Measurements from ENCODE around the gene ACOT11. TPM values are rescaled to one million over a fixed set of nuclear protein-coding genes. Genes with fewer than 3 reads are reported as not detected.

Gene ACOT11
- total RNA-seq, 4 donors from 2014 or later, result 6.9 to 19.1 (median 13.4) TPM

DNA sequence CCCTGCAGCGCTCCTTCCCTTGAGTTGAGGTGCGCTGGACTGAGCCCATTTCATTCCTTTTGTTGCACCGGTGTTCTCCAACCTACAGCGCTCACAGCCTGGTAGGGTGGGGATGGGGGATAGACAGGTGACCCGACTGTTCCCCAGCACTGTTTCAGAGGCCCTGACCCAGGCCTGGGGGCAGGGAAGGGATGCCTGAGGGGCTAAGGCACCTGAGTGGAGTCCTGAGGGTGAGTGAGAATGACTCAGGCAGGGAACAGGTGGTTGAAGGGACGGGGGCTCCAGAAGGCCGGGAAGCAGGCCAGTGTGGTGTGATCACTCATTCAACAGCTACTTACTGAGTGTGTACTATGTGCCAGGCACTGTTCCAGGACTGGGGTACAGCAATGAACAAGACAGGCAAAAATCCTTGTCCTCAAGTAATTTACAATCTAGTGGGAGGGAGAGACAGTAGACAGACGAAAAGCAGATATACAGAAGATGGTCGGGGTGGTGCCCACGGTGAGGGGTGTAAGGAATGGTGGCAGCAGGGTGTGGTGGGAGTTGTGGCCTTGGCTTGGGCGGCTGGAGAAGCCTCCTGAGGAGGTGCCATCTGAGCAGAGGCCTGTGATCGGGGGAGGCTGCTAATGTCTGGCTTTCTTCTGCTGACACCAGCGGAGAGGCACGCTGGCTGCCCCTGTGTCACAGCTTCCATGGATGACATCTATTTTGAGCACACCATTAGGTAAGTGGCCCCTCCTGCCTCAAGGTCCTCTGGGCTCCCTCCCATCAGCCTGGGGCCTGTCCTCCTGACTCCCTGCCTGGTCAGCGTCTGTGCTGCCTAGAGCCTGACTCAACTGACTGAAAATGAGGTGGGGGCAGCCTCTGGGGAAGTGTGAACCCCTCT is 37.4 kb downstream of the ACOT11 start:
- Histone ChIP-seq H3K4me3 (no peak overlapping the region), H3K36me3 (peaks cover 0 to 37% (median 12%) of the 10 kb centered on the region in 4 donors), H3K4me1 (peaks cover 31 to 49% (median 34%) of the 10 kb centered on the region in 4 donors), H3K27ac (replicated peaks in 1 of 4) (no peak overlapping the region), H3K9me3 (no peaks in the 10 kb centered on the region), H3K27me3 (no peaks in the 10 kb centered on the region)
- WGBS, result 89% methylated on average over 14 of the region's 15 CpGs
- no peak for DNase-seq (ENCODE audit: extremely low spot score)
- intact Hi-C loops (cut with DNase I), result loop anchor here (10.0 kb wide), 1 partner anchor 81 kb away; no protein-coding TSS in a partner anchor
- TF ChIP-seq EP300 (IDR thresholded peaks at IDR 0.05) (no peak), POLR2A (IDR thresholded peaks at IDR 0.05; ENCODE audit: low read depth) (no peak)
- TF ChIP-seq, protein P1, sequence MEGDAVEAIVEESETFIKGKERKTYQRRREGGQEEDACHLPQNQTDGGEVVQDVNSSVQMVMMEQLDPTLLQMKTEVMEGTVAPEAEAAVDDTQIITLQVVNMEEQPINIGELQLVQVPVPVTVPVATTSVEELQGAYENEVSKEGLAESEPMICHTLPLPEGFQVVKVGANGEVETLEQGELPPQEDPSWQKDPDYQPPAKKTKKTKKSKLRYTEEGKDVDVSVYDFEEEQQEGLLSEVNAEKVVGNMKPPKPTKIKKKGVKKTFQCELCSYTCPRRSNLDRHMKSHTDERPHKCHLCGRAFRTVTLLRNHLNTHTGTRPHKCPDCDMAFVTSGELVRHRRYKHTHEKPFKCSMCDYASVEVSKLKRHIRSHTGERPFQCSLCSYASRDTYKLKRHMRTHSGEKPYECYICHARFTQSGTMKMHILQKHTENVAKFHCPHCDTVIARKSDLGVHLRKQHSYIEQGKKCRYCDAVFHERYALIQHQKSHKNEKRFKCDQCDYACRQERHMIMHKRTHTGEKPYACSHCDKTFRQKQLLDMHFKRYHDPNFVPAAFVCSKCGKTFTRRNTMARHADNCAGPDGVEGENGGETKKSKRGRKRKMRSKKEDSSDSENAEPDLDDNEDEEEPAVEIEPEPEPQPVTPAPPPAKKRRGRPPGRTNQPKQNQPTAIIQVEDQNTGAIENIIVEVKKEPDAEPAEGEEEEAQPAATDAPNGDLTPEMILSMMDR (IDR thresholded peaks at IDR 0.05), result no peak

DNA sequence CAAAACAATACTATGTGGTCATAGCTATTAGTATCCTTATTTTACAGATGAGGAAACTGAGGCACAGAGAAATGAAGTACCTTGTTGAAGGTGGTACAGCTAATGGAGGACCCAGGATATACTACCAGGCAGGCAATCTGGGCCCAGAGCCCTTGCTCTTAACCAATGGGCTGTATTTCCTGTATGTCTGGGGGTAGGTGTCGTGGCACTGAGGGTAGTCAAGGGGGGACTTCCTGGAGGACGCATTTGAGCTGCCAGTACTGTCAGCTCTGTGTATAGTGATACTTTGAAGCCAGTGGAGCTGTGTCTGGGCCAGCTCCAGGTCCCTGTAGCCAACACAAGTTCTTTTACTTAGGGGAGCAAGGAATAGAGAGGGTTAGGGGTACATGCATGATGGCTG is 40.3 kb downstream of the ACOT11 start:
- Histone ChIP-seq H3K27ac (replicated peaks in 1 of 4) (no peak overlapping the region), H3K36me3 (peaks cover 0 to 54% (median 20%) of the 10 kb centered on the region in 4 donors), H3K4me1 (peaks cover 1 to 22% (median 5%) of the 10 kb centered on the region in 4 donors), H3K4me3 (no peak overlapping the region), H3K9me3 (no peaks in the 10 kb centered on the region), H3K27me3 (no peaks in the 10 kb centered on the region)
- no peak for TF ChIP-seq POLR2A (IDR thresholded peaks at IDR 0.05; ENCODE audit: low read depth)
- TF ChIP-seq EP300 (IDR thresholded peaks at IDR 0.05), result no peak
- TF ChIP-seq, protein P1 (IDR thresholded peaks at IDR 0.05), result no peak
- TF ChIP-seq POLR2AphosphoS5 (IDR thresholded peaks at IDR 0.05), result no peak
- no peak for DNase-seq (ENCODE audit: extremely low spot score)
- WGBS, result 79% methylated on average over 2 of the region's 2 CpGs
- intact Hi-C loops (cut with DNase I), result loop anchor here (10.0 kb wide), 1 partner anchor 84 kb away; no protein-coding TSS in a partner anchor

DNA sequence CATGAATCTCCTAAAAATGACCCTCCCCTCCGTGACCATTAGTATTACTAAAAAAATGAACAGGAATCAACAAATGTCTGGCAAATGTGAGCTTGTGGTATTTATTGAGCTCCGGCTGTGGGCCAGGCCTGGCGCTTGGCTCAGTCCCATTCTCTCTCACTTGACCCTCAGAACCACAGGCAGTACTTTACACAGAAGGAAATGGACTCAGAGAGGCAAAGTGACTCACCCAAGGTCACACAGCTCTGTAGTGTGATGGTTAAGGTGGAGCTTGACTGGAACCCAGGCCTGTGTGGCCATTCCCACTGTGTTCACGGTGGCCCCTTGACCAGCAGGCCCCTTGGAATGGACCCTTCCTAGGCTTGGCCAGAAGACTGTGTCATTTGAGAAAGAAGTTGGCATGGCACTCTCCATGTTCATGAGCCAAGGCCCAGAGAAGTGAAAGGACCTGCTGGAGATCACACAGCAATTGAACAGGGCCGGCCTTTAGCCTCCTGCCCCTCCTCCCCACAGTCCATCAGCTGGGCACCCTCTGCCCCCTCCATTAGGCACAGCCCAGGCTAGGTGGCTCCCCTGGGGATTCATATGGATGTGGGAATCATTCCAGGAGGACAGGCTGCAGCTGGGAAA is 43.2 kb downstream of the ACOT11 start:
- no peak overlapping the region for H3K27ac ChIP-seq (replicated peaks in 1 of 4)
- TF ChIP-seq, protein P1 (IDR thresholded peaks at IDR 0.05), result no peak
- no peak for TF ChIP-seq POLR2AphosphoS5 (IDR thresholded peaks at IDR 0.05)
- peaks cover 13 to 66% (median 32%) of the 10 kb centered on the region in 4 donors for H3K36me3 ChIP-seq
- DNase-seq (ENCODE audit: extremely low spot score), result no peak
- intact Hi-C loops (cut with DNase I), result no loop called here
- H3K27me3 ChIP-seq, result no peaks in the 10 kb centered on the region
- H3K9me3 ChIP-seq, result no peaks in the 10 kb centered on the region
- 90% methylated on average over 3 of the region's 5 CpGs for WGBS
- H3K4me1 ChIP-seq, result peaks cover 0 to 3% (median 0%) of the 10 kb centered on the region in 4 donors
- H3K4me3 ChIP-seq, result no peak overlapping the region

DNA sequence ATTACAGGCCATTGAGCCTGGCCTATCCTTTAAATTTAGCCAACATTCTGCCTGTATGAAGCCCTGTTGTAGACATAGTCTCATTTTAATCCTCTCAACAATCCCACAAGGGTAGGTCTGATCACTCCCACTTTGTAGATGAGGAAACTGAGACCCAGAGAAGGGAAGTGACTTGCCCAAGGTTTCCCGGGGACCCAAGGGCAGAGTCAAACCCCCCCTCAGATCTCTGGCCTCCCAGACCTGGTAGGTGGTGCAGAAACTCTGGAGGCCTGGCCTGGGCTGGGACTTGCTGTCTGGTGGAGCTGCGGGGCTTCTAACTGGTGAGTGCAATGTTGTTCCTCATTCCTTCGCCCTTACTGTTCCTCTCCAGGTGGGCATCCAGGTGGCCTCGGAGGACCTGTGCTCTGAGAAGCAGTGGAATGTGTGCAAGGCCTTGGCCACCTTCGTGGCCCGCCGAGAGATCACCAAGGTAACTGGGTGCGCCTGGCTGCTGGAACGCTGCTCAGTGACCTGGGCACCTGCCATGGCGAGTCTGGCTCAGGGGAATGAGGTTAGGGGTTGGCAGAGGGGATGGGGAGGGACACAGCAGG is 45.6 kb downstream of the ACOT11 start:
- 89% methylated on average over 3 of the region's 10 CpGs for WGBS
- Histone ChIP-seq H3K27ac (replicated peaks in 1 of 4) (no peak overlapping the region), H3K4me1 (peaks cover 0 to 2% (median 0%) of the 10 kb centered on the region in 4 donors), H3K27me3 (no peaks in the 10 kb centered on the region), H3K9me3 (no peaks in the 10 kb centered on the region), H3K4me3 (no peak overlapping the region), H3K36me3 (peaks cover 13 to 75% (median 51%) of the 10 kb centered on the region in 4 donors)
- no peak for TF ChIP-seq EP300 (IDR thresholded peaks at IDR 0.05)
- TF ChIP-seq, protein P1 (IDR thresholded peaks at IDR 0.05), result no peak
- no peak for TF ChIP-seq POLR2AphosphoS5 (IDR thresholded peaks at IDR 0.05)
- TF ChIP-seq POLR2A (IDR thresholded peaks at IDR 0.05; ENCODE audit: low read depth), result no peak
- no peak for DNase-seq (ENCODE audit: extremely low spot score)
- intact Hi-C loops (cut with DNase I), result no loop called here
